Measurements from ENCODE around the gene KCNMA1. TPM values are rescaled to one million over a fixed set of nuclear protein-coding genes. Genes with fewer than 3 reads are reported as not detected.
A peak's percentile ranks its signal among the peaks of the same experiment; 100 is the strongest.

The KCNMA1 gene
- total and polyA plus RNA-seq, 8 donors, result 2.8 to 21.1 (median 4.3) TPM

- intact Hi-C loops (cut with DNase I), result no loop called here
- ATAC-seq, result no peak
- no peak for DNase-seq
- no peak overlapping the region for H3K4me3 ChIP-seq
- H3K27me3 ChIP-seq, result no peaks in the 10 kb centered on the region
- H3K4me1 ChIP-seq, result no peaks in the 10 kb centered on the region
- H3K9me3 ChIP-seq, result no peaks in the 10 kb centered on the region
- no peak for TF ChIP-seq CTCF (IDR thresholded peaks at IDR 0.05)
- no peak overlapping the region for H3K27ac ChIP-seq
- H3K36me3 ChIP-seq, result no peaks in the 10 kb centered on the region
Measured at GRCh38 chr10:77424257-77424656, 213.4 kb downstream of the KCNMA1 start.

- Histone ChIP-seq H3K4me3 (no peak overlapping the region), H3K27ac (no peak overlapping the region), H3K4me1 (no peaks in the 10 kb centered on the region), H3K9me3 (no peaks in the 10 kb centered on the region), H3K27me3 (no peaks in the 10 kb centered on the region), H3K36me3 (no peaks in the 10 kb centered on the region)
- ATAC-seq (no peak), DNase-seq (no peak)
- intact Hi-C loops (cut with DNase I), result no loop called here
- no peak for TF ChIP-seq CTCF (IDR thresholded peaks at IDR 0.05)
Measured at GRCh38 chr10:77422491-77423338, 214.9 kb downstream of the KCNMA1 start.

- no peak overlapping the region for H3K27ac ChIP-seq
Measured at GRCh38 chr10:77421591-77421990, 216.0 kb downstream of the KCNMA1 start.

DNA sequence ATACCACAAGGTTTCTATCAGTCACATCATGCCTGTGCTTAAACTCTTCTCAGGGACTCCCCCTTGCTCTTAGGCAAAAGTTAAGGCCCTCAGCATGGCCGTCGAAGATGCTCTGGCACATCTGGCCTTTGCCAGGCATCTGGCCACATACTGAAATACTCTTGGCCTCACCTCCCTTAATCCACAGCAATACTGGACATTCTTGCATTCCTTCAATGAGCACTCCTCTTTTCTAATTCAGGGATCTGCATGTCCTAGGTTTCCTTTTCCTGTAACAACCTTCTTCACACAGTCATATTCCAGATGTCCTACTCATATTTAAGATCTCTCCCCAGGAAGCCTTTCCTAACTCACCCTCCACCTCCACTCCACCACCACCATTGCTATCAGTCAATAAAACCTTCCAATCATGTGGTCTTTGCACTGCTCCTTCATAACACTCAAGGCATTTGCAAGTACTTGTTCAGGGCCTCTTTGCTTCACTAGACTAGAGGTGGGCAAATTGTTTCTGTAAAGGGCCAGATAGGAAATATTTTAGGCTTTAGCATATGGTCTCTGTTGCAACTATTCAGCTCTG lies 216.6 kb downstream of the KCNMA1 start:
- intact Hi-C loops (cut with DNase I), result no loop called here
- DNase-seq, result no peak
- ATAC-seq, result peak; percentile 81
- H3K4me3 ChIP-seq, result no peak overlapping the region
- TF ChIP-seq CTCF (IDR thresholded peaks at IDR 0.05), result no peak
- no peaks in the 10 kb centered on the region for H3K36me3 ChIP-seq
- no peaks in the 10 kb centered on the region for H3K4me1 ChIP-seq
- no peaks in the 10 kb centered on the region for H3K9me3 ChIP-seq
- H3K27ac ChIP-seq, result no peak overlapping the region
- H3K27me3 ChIP-seq, result no peaks in the 10 kb centered on the region

More at GRCh38 chr10:77421591-77421990, 216.0 kb downstream of the KCNMA1 start:
- Histone ChIP-seq H3K9me3 (no peaks in the 10 kb centered on the region), H3K4me3 (no peak overlapping the region), H3K4me1 (no peaks in the 10 kb centered on the region), H3K27me3 (no peaks in the 10 kb centered on the region), H3K36me3 (no peaks in the 10 kb centered on the region)
- no peak for TF ChIP-seq CTCF (IDR thresholded peaks at IDR 0.05)
- intact Hi-C loops (cut with DNase I), result no loop called here
- ATAC-seq (no peak), DNase-seq (no peak)

- Histone ChIP-seq H3K9me3 (no peaks in the 10 kb centered on the region), H3K27me3 (no peaks in the 10 kb centered on the region), H3K27ac (no peak overlapping the region), H3K36me3 (no peaks in the 10 kb centered on the region), H3K4me3 (no peak overlapping the region), H3K4me1 (no peaks in the 10 kb centered on the region)
- no peak for DNase-seq
- TF ChIP-seq CTCF (IDR thresholded peaks at IDR 0.05), result no peak
- intact Hi-C loops (cut with DNase I), result no loop called here
- no peak for ATAC-seq
Measured at GRCh38 chr10:77419979-77420378, 217.6 kb downstream of the KCNMA1 start.

Measured in left lung (tissue), 10 donors.